ENCODE data around the gene SRR.

Gene SRR

DNA sequence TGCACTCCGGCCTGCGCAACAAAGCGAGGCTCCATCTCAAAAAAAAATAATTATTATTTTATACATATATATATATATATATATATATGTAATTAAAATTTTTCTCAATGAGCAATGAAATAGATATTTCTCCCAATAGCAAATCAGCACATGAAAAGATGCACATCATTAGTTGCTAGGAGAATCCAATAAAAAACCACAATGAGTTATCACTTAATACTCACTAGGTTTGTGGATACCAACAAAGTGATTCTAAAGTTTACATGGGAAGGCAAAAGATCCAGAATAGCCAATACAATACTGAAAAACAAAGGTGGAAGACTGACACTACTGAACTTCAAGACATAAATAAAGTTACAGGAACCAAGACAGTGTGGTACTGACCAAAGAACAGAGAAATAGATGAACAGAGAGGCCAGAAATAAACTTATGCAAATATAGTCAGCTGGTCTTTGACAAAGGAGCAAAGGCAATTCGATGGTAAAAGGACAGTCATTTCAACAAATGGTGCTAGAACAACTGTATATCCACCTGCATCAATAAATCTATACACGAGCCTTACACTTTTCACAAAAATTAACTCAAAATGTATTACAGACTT lies 13.8 kb upstream of the SRR start:
- Histone ChIP-seq H3K4me1 (ENCODE audit: control insufficient read depth in 5 of 5, insufficient read depth in 5 of 5, low read length in 5 of 5) (peaks cover 0 to 3% (median 0%) of the 10 kb centered on the region in 5 donors), H3K9me3 (ENCODE audit: control insufficient read depth in 5 of 5, low read length in 5 of 5) (no peaks in the 10 kb centered on the region), H3K36me3 (ENCODE audit: control insufficient read depth in 5 of 5, insufficient read depth in 5 of 5, low read length in 5 of 5) (peaks cover 26 to 68% (median 56%) of the 10 kb centered on the region in 5 donors), H3K27ac (ENCODE audit: low read depth, low read length) (no peak overlapping the region), H3K4me3 (ENCODE audit: low read depth in 1 of 5, low read length in 5 of 5) (no peak overlapping the region), H3K9ac (ENCODE audit: low read length in 5 of 5) (no peak overlapping the region), H3K27me3 (ENCODE audit: control insufficient read depth in 5 of 5, insufficient read depth in 4 of 5, low read length in 5 of 5) (no peaks in the 10 kb centered on the region)

DNA sequence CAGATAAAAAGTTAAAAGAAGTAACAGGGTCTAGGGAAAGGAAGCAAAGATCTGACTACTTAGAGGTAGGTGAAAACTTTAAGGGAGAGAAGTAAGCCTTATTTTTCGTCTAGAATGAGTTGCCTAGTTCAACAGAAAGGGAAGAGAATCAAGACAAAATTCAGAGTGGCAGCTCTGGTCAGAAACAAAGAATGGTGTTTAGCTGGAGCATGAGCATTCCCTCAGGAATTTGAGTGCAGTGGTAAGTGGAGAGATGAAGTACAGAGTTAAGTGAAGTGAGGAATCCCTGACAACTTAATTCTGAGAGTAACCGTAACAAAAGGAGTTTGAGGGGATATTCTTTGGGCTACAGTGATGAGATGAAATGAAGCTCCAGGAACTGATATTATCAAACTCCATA lies 11.7 kb upstream of the SRR start:
- Histone ChIP-seq H3K9me3 (ENCODE audit: control insufficient read depth in 5 of 5, low read length in 5 of 5) (no peaks in the 10 kb centered on the region), H3K4me3 (ENCODE audit: low read depth in 1 of 5, low read length in 5 of 5) (no peak overlapping the region), H3K9ac (ENCODE audit: low read length in 5 of 5) (no peak overlapping the region), H3K4me1 (ENCODE audit: control insufficient read depth in 5 of 5, insufficient read depth in 5 of 5, low read length in 5 of 5) (no peaks in the 10 kb centered on the region), H3K27me3 (ENCODE audit: control insufficient read depth in 5 of 5, insufficient read depth in 4 of 5, low read length in 5 of 5) (no peaks in the 10 kb centered on the region), H3K27ac (ENCODE audit: low read depth, low read length) (no peak overlapping the region), H3K36me3 (ENCODE audit: control insufficient read depth in 5 of 5, insufficient read depth in 5 of 5, low read length in 5 of 5) (peaks cover 33 to 84% (median 75%) of the 10 kb centered on the region in 5 donors)

DNA sequence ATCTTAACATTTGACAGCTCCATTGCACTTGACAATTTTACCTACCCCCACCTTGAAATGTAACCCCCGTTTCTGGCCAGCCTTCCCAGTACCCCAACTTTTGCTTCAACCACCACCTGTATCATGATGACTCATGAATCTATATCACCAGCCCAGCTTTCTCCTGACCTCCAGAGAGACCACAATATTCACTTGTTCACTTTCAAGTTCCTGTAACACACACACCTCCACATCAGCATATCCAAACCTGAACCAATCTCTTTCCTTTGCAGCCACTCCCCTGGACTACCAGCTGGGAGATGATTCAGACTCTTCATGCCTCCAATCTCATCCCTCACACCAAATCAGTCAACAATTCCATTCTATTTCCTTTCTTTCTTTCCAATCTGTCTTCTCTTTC lies 8.2 kb upstream of the SRR start:
- Histone ChIP-seq H3K4me3 (ENCODE audit: low read depth in 1 of 5, low read length in 5 of 5) (no peak overlapping the region), H3K27me3 (ENCODE audit: control insufficient read depth in 5 of 5, insufficient read depth in 4 of 5, low read length in 5 of 5) (no peaks in the 10 kb centered on the region), H3K27ac (ENCODE audit: low read depth, low read length) (no peak overlapping the region), H3K36me3 (ENCODE audit: control insufficient read depth in 5 of 5, insufficient read depth in 5 of 5, low read length in 5 of 5) (peaks cover 32 to 86% (median 72%) of the 10 kb centered on the region in 5 donors), H3K4me1 (ENCODE audit: control insufficient read depth in 5 of 5, insufficient read depth in 5 of 5, low read length in 5 of 5) (peaks cover 0 to 4% (median 0%) of the 10 kb centered on the region in 5 donors), H3K9me3 (ENCODE audit: control insufficient read depth in 5 of 5, low read length in 5 of 5) (no peaks in the 10 kb centered on the region), H3K9ac (ENCODE audit: low read length in 5 of 5) (no peak overlapping the region)

DNA sequence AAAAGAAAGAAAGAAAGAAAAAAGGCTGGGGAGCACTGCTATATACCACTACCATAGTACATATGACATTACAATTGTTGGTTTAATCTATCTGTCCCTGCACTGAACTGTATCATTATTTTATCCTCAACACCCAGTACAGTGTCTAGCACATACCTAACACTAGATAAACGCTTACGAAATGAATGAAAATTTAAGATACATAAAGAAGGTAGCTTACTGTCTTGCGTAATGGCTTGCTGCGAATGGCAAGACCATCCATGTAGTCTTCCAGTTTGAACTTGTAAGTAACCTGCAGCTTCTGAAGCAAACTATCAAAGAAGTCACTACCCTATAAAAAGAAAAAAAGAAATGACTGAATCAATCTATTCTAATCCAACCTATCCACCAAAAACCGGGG lies 6.7 kb upstream of the SRR start:
- Histone ChIP-seq H3K4me3 (ENCODE audit: low read depth in 1 of 5, low read length in 5 of 5) (no peak overlapping the region), H3K27ac (ENCODE audit: low read depth, low read length) (no peak overlapping the region), H3K36me3 (ENCODE audit: control insufficient read depth in 5 of 5, insufficient read depth in 5 of 5, low read length in 5 of 5) (peaks cover 27 to 73% (median 62%) of the 10 kb centered on the region in 5 donors)

GRCh38 chr17:2299136-2299535 lies 4.6 kb upstream of the SRR start:
- H3K4me3 ChIP-seq (ENCODE audit: low read depth in 1 of 5, low read length in 5 of 5): no peak overlapping the region
- peaks cover 2 to 22% (median 14%) of the 10 kb centered on the region in 5 donors for H3K4me1 ChIP-seq (ENCODE audit: control insufficient read depth in 5 of 5, insufficient read depth in 5 of 5, low read length in 5 of 5)
- peaks cover 16 to 56% (median 45%) of the 10 kb centered on the region in 5 donors for H3K36me3 ChIP-seq (ENCODE audit: control insufficient read depth in 5 of 5, insufficient read depth in 5 of 5, low read length in 5 of 5)

More for the DNA sequence above, 6.7 kb upstream of the SRR start:
- peaks cover 0 to 12% (median 3%) of the 10 kb centered on the region in 5 donors for H3K4me1 ChIP-seq (ENCODE audit: control insufficient read depth in 5 of 5, insufficient read depth in 5 of 5, low read length in 5 of 5)
- H3K9me3 ChIP-seq (ENCODE audit: control insufficient read depth in 5 of 5, low read length in 5 of 5): no peaks in the 10 kb centered on the region
- no peaks in the 10 kb centered on the region for H3K27me3 ChIP-seq (ENCODE audit: control insufficient read depth in 5 of 5, insufficient read depth in 4 of 5, low read length in 5 of 5)
- no peak overlapping the region for H3K9ac ChIP-seq (ENCODE audit: low read length in 5 of 5)

DNA sequence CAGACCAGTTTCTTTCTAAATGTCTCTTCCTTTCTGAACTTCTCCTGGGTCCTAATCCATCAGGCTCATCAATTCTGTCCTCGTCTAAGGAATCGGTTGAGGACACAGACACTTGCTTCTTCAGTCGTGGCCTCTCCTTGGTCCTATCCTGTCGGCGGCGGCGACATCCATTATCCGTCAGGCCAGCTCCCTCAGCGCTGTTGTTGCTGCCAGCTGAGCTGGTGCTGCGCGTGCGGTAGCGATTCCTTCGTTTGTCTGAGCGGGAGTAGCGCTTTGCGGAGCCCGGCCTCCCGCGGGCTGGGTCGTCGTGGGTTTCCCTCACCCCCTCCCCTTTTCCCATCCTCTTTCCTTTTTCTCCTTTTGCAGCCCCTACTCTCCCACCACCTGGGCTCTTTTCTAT lies 4.0 kb upstream of the SRR start:
- H3K27me3 ChIP-seq (ENCODE audit: control insufficient read depth in 5 of 5, insufficient read depth in 4 of 5, low read length in 5 of 5): no peaks in the 10 kb centered on the region
- no peak overlapping the region for H3K4me3 ChIP-seq (ENCODE audit: low read depth in 1 of 5, low read length in 5 of 5)
- no peak overlapping the region for H3K9ac ChIP-seq (ENCODE audit: low read length in 5 of 5)
- no peaks in the 10 kb centered on the region for H3K9me3 ChIP-seq (ENCODE audit: control insufficient read depth in 5 of 5, low read length in 5 of 5)
- H3K27ac ChIP-seq (ENCODE audit: low read depth, low read length): no peak overlapping the region
- H3K36me3 ChIP-seq (ENCODE audit: control insufficient read depth in 5 of 5, insufficient read depth in 5 of 5, low read length in 5 of 5): peaks cover 16 to 49% (median 39%) of the 10 kb centered on the region in 5 donors
- peaks cover 2 to 22% (median 14%) of the 10 kb centered on the region in 5 donors for H3K4me1 ChIP-seq (ENCODE audit: control insufficient read depth in 5 of 5, insufficient read depth in 5 of 5, low read length in 5 of 5)

More at GRCh38 chr17:2299136-2299535, 4.6 kb upstream of the SRR start:
- no peak overlapping the region for H3K9ac ChIP-seq (ENCODE audit: low read length in 5 of 5)
- no peak overlapping the region for H3K27ac ChIP-seq (ENCODE audit: low read depth, low read length)
- H3K9me3 ChIP-seq (ENCODE audit: control insufficient read depth in 5 of 5, low read length in 5 of 5): no peaks in the 10 kb centered on the region
- H3K27me3 ChIP-seq (ENCODE audit: control insufficient read depth in 5 of 5, insufficient read depth in 4 of 5, low read length in 5 of 5): no peaks in the 10 kb centered on the region

GRCh38 chr17:2302778-2303203 lies 959 bp upstream of the SRR start:
- H3K4me3 ChIP-seq (ENCODE audit: low read depth in 1 of 5, low read length in 5 of 5): peak overlapping the region; percentile 81 to 92 (median 88)
- H3K9me3 ChIP-seq (ENCODE audit: control insufficient read depth in 5 of 5, low read length in 5 of 5): no peaks in the 10 kb centered on the region
- peak overlapping the region; percentile 75 for H3K27ac ChIP-seq (ENCODE audit: low read depth, low read length)
- H3K4me1 ChIP-seq (ENCODE audit: control insufficient read depth in 5 of 5, insufficient read depth in 5 of 5, low read length in 5 of 5): peaks cover 2 to 22% (median 14%) of the 10 kb centered on the region in 5 donors
- peaks cover under 1 to 19% (median 13%) of the 10 kb centered on the region in 5 donors for H3K36me3 ChIP-seq (ENCODE audit: control insufficient read depth in 5 of 5, insufficient read depth in 5 of 5, low read length in 5 of 5)
- no peaks in the 10 kb centered on the region for H3K27me3 ChIP-seq (ENCODE audit: control insufficient read depth in 5 of 5, insufficient read depth in 4 of 5, low read length in 5 of 5)
- H3K9ac ChIP-seq (ENCODE audit: low read length in 5 of 5): peak overlapping the region; percentile 22 to 96 (median 93)

GRCh38 chr17:2304931-2305330 lies 1.2 kb downstream of the SRR start:
- H3K36me3 ChIP-seq (ENCODE audit: control insufficient read depth in 5 of 5, insufficient read depth in 5 of 5, low read length in 5 of 5): peaks cover 0 to 5% (median 3%) of the 10 kb centered on the region in 5 donors
- no peak overlapping the region for H3K27ac ChIP-seq (ENCODE audit: low read depth, low read length)
- H3K9ac ChIP-seq (ENCODE audit: low read length in 5 of 5): no peak overlapping the region
- no peak overlapping the region for H3K4me3 ChIP-seq (ENCODE audit: low read depth in 1 of 5, low read length in 5 of 5)
- no peaks in the 10 kb centered on the region for H3K9me3 ChIP-seq (ENCODE audit: control insufficient read depth in 5 of 5, low read length in 5 of 5)
- peaks cover 2 to 19% (median 17%) of the 10 kb centered on the region in 5 donors for H3K4me1 ChIP-seq (ENCODE audit: control insufficient read depth in 5 of 5, insufficient read depth in 5 of 5, low read length in 5 of 5)
- no peaks in the 10 kb centered on the region for H3K27me3 ChIP-seq (ENCODE audit: control insufficient read depth in 5 of 5, insufficient read depth in 4 of 5, low read length in 5 of 5)

GRCh38 chr17:2309338-2310154 lies 5.8 kb downstream of the SRR start:
- H3K27me3 ChIP-seq (ENCODE audit: control insufficient read depth in 5 of 5, insufficient read depth in 4 of 5, low read length in 5 of 5): no peaks in the 10 kb centered on the region

GRCh38 chr17:2312736-2313135 lies 9.0 kb downstream of the SRR start:
- Histone ChIP-seq H3K27me3 (ENCODE audit: control insufficient read depth in 5 of 5, insufficient read depth in 4 of 5, low read length in 5 of 5) (no peaks in the 10 kb centered on the region), H3K27ac (ENCODE audit: low read depth, low read length) (no peak overlapping the region), H3K4me3 (ENCODE audit: low read depth in 1 of 5, low read length in 5 of 5) (no peak overlapping the region), H3K9ac (ENCODE audit: low read length in 5 of 5) (no peak overlapping the region), H3K9me3 (ENCODE audit: control insufficient read depth in 5 of 5, low read length in 5 of 5) (no peaks in the 10 kb centered on the region), H3K36me3 (ENCODE audit: control insufficient read depth in 5 of 5, insufficient read depth in 5 of 5, low read length in 5 of 5) (peaks cover 0 to 5% (median 0%) of the 10 kb centered on the region in 5 donors), H3K4me1 (ENCODE audit: control insufficient read depth in 5 of 5, insufficient read depth in 5 of 5, low read length in 5 of 5) (peaks cover 0 to 3% (median 0%) of the 10 kb centered on the region in 5 donors)

More at GRCh38 chr17:2309338-2310154, 5.8 kb downstream of the SRR start:
- Histone ChIP-seq H3K4me1 (ENCODE audit: control insufficient read depth in 5 of 5, insufficient read depth in 5 of 5, low read length in 5 of 5) (peaks cover 0 to 3% (median 0%) of the 10 kb centered on the region in 5 donors), H3K9me3 (ENCODE audit: control insufficient read depth in 5 of 5, low read length in 5 of 5) (no peaks in the 10 kb centered on the region), H3K4me3 (ENCODE audit: low read depth in 1 of 5, low read length in 5 of 5) (no peak overlapping the region), H3K27ac (ENCODE audit: low read depth, low read length) (no peak overlapping the region), H3K9ac (ENCODE audit: low read length in 5 of 5) (no peak overlapping the region), H3K36me3 (ENCODE audit: control insufficient read depth in 5 of 5, insufficient read depth in 5 of 5, low read length in 5 of 5) (peaks cover 0 to 2% (median 0%) of the 10 kb centered on the region in 5 donors)
